GM12872 (cell line): ENCODE measurements around the gene IRF2BP1.

Experiments
- CTCF ChIP-seq: IDR thresholded peaks from 3 replicates; pipeline ENCODE4 v1.5.1; 2011; ENCODE audit warnings: low read depth, mild to moderate bottlenecking, low read length, moderate library complexity; ENCODE audit not compliant: insufficient read depth

Gene IRF2BP1

DNA sequence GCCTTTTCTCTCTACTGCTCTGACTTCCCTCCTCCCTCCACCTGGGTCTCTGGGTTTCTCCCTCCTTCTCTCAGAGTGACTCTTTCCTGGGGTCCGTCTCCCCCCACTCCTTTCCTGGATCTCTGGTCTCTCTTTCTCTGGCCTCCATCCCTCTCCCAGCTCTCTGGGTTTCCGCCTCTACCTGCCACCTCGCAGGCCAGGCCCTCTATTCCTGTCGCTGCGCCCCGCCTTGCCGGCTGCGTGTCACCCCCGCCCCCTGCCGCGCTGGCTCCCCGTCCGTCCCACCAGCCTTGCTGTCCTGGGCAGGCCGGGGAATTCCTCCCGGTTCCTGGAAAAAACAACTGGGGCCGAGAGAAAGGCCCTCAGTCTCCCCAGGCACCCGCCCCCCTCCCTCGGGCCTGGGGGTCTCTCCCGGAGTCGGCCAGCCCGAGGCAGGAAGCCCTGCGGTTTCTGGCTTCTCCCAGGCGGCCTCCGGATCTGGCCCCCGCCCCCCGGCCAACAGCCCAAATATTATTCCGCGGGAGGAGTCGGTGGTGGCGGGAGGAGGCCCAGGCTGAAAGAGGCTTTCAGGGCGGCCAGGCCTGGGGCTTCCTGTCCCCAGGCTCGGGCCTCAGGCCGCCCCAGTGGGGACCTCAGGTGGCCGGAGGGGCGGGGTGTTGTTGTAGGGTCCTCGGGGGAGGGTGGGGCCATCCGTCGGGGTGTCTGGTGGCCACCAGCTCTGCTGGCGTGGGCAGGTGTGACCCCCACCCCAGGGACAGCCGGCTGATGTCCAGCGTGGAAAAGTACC, 9.3 kb downstream of the IRF2BP1 start:
- TF ChIP-seq CTCF, result no peak

DNA sequence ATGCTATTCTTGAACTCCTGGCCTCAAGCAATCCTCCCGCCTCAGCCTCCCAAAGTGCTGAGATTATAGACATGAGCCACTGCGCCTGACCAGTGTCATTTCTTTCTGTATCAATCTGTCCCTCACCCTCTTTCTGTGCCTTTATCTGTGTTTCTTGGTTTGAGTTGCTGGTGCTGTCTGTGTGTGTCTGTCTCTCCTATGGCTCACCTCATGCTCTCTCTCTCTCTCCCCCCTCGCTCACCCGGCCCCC, 9.9 kb downstream of the IRF2BP1 start:
- no peak for TF ChIP-seq CTCF

- no peak for TF ChIP-seq CTCF
Observed at GRCh38 chr19:45874620-45874966, 11.3 kb downstream of the IRF2BP1 start.

DNA sequence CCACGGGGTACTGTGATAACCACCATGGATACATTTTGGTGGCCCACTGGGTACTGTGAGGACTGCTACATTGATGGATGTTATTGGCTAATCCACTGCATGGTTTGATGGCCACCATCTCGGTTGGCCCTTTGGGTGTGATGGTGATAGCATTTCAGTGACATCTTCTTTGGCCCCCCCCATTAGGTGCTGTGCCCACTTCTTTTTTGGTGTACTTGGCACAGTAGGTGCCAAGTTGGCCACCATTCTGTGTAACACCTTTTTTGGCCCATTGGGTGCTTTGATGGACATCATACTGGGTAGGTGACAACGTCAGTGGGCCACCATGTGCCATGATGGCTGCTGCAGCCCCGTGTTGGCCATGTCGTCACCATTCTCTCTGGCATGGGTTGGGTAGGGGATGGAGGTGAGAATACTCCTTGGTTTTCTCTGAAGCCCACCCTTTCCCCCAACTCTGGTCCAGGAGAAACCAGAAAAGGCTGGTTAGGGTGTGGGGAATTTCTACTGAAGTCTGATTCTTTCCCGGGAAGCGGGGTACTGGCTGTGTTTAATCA, 12.6 kb downstream of the IRF2BP1 start:
- TF ChIP-seq CTCF, result no peak

GRCh38 chr19:45872095-45872919, 13.6 kb downstream of the IRF2BP1 start:
- no peak for TF ChIP-seq CTCF

DNA sequence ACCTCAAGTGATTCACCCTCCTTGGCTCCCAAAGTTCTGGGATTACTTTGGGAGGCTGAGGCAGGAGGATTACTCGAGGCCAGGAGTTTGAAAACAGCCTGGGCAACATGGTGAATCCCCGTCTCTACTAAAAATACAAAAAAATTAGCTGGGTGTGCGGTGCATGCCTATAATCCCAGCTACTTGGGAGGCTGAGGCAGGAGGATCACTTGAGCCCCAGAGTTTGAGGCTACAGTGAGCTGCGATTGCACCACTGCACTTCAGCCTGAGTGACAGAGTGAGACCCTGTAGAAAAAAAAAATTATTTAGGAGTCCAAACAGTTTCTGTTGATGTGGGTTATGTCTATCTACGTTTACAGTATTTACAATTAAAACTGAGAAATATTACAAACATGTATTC, 15.1 kb downstream of the IRF2BP1 start:
- TF ChIP-seq CTCF, result no peak

- no peak for TF ChIP-seq CTCF
Observed at GRCh38 chr19:45866400-45867176, 19.4 kb downstream of the IRF2BP1 start.
